ENCODE results near the gene JAM3.

JAM3 gene

GRCh38 chr11:134026655-134027343, 42.1 kb upstream of the JAM3 start:
- WGBS (ENCODE audit: insufficient coverage), result 35% methylated on average over 10 of the region's 11 CpGs
- H3K4me3 ChIP-seq (ENCODE audit: control insufficient read depth in 1 of 7, extremely low read depth in 1 of 7, insufficient read depth in 4 of 7, low read depth in 2 of 7, low read length in 6 of 7), result no peak overlapping the region
- CTCF ChIA-PET, result interaction anchor here (1.0 to 1.2 kb wide), 2 partner anchors 18 to 93 kb away, joined by 3 read pairs; no protein-coding TSS in a partner anchor
- no peak overlapping the region for H3K27ac ChIP-seq (ENCODE audit: insufficient read depth in 1 of 2, low read depth in 1 of 2, low read length in 2 of 2, poor library complexity in 1 of 2, severe bottlenecking in 2 of 2)
- H3K4me1 ChIP-seq (ENCODE audit: control extremely low read depth in 1 of 4, control insufficient read depth in 4 of 4, insufficient read depth in 4 of 4, low read length in 3 of 4), result no peaks in the 10 kb centered on the region
- no peak for DNase-seq
- H3K36me3 ChIP-seq (ENCODE audit: control insufficient read depth in 4 of 4, insufficient read depth in 4 of 4, low read length in 3 of 4), result no peaks in the 10 kb centered on the region
- POLR2A ChIA-PET, result no interaction called here
- no peaks in the 10 kb centered on the region for H3K9me3 ChIP-seq (ENCODE audit: control extremely low read depth in 1 of 5, control insufficient read depth in 4 of 5, insufficient read depth in 2 of 5, low read depth in 1 of 5, low read length in 4 of 5)
- peaks cover 0 to 46% (median 13%) of the 10 kb centered on the region in 5 experiments for H3K27me3 ChIP-seq (replicated peaks in 2 of 5; ENCODE audit: control insufficient read depth in 4 of 5, insufficient read depth in 5 of 5, low read length in 4 of 5)

GRCh38 chr11:134027671-134028070, 41.2 kb upstream of the JAM3 start:
- ChIA-PET POLR2A (no interaction called here), CTCF (interaction anchor here (1.2 kb wide), 1 partner anchor 17 kb away, joined by 3 read pairs; no protein-coding TSS in a partner anchor)
- Histone ChIP-seq H3K27me3 (replicated peaks in 2 of 5; ENCODE audit: control insufficient read depth in 4 of 5, insufficient read depth in 5 of 5, low read length in 4 of 5) (peaks cover 0 to 46% (median 13%) of the 10 kb centered on the region in 5 experiments), H3K36me3 (ENCODE audit: control insufficient read depth in 4 of 4, insufficient read depth in 4 of 4, low read length in 3 of 4) (no peaks in the 10 kb centered on the region), H3K4me3 (ENCODE audit: control insufficient read depth in 1 of 7, extremely low read depth in 1 of 7, insufficient read depth in 4 of 7, low read depth in 2 of 7, low read length in 6 of 7) (no peak overlapping the region), H3K9me3 (ENCODE audit: control extremely low read depth in 1 of 5, control insufficient read depth in 4 of 5, insufficient read depth in 2 of 5, low read depth in 1 of 5, low read length in 4 of 5) (no peaks in the 10 kb centered on the region), H3K4me1 (ENCODE audit: control extremely low read depth in 1 of 4, control insufficient read depth in 4 of 4, insufficient read depth in 4 of 4, low read length in 3 of 4) (peaks cover 0 to 3% (median under 1%) of the 10 kb centered on the region in 4 experiments), H3K27ac (ENCODE audit: insufficient read depth in 1 of 2, low read depth in 1 of 2, low read length in 2 of 2, poor library complexity in 1 of 2, severe bottlenecking in 2 of 2) (no peak overlapping the region)
- DNase-seq, result no peak
- WGBS (ENCODE audit: insufficient coverage), result 90% methylated on average over 4 of the region's 4 CpGs

- no peak for DNase-seq
- CTCF ChIA-PET, result no interaction called here
- H3K27me3 ChIP-seq (replicated peaks in 2 of 5; ENCODE audit: control insufficient read depth in 4 of 5, insufficient read depth in 5 of 5, low read length in 4 of 5), result peaks cover 0 to 51% (median 13%) of the 10 kb centered on the region in 5 experiments
- H3K36me3 ChIP-seq (ENCODE audit: control insufficient read depth in 4 of 4, insufficient read depth in 4 of 4, low read length in 3 of 4), result no peaks in the 10 kb centered on the region
- peaks cover 0 to 10% (median 6%) of the 10 kb centered on the region in 4 experiments for H3K4me1 ChIP-seq (ENCODE audit: control extremely low read depth in 1 of 4, control insufficient read depth in 4 of 4, insufficient read depth in 4 of 4, low read length in 3 of 4)
- WGBS (ENCODE audit: insufficient coverage), result 92% methylated on average over 2 of the region's 3 CpGs
- POLR2A ChIA-PET, result no interaction called here
- H3K27ac ChIP-seq (ENCODE audit: insufficient read depth in 1 of 2, low read depth in 1 of 2, low read length in 2 of 2, poor library complexity in 1 of 2, severe bottlenecking in 2 of 2), result no peak overlapping the region
- no peak overlapping the region for H3K4me3 ChIP-seq (ENCODE audit: control insufficient read depth in 1 of 7, extremely low read depth in 1 of 7, insufficient read depth in 4 of 7, low read depth in 2 of 7, low read length in 6 of 7)
- H3K9me3 ChIP-seq (ENCODE audit: control extremely low read depth in 1 of 5, control insufficient read depth in 4 of 5, insufficient read depth in 2 of 5, low read depth in 1 of 5, low read length in 4 of 5), result no peaks in the 10 kb centered on the region
Measured at GRCh38 chr11:134028368-134028920, 40.4 kb upstream of the JAM3 start.

- Histone ChIP-seq H3K27ac (ENCODE audit: insufficient read depth in 1 of 2, low read depth in 1 of 2, low read length in 2 of 2, poor library complexity in 1 of 2, severe bottlenecking in 2 of 2) (no peak overlapping the region), H3K9me3 (ENCODE audit: control extremely low read depth in 1 of 5, control insufficient read depth in 4 of 5, insufficient read depth in 2 of 5, low read depth in 1 of 5, low read length in 4 of 5) (no peaks in the 10 kb centered on the region), H3K4me1 (ENCODE audit: control extremely low read depth in 1 of 4, control insufficient read depth in 4 of 4, insufficient read depth in 4 of 4, low read length in 3 of 4) (peaks cover 0 to 28% (median 20%) of the 10 kb centered on the region in 4 experiments), H3K27me3 (replicated peaks in 2 of 5; ENCODE audit: control insufficient read depth in 4 of 5, insufficient read depth in 5 of 5, low read length in 4 of 5) (peaks cover 0 to 52% (median 13%) of the 10 kb centered on the region in 5 experiments), H3K36me3 (ENCODE audit: control insufficient read depth in 4 of 4, insufficient read depth in 4 of 4, low read length in 3 of 4) (no peaks in the 10 kb centered on the region), H3K4me3 (ENCODE audit: control insufficient read depth in 1 of 7, extremely low read depth in 1 of 7, insufficient read depth in 4 of 7, low read depth in 2 of 7, low read length in 6 of 7) (no peak overlapping the region)
- ChIA-PET CTCF (interaction anchor here (0.8 to 2.2 kb wide), 5 partner anchors 11 to 108 kb away, joined by 3 to 8 read pairs (median 4); no protein-coding TSS in a partner anchor), POLR2A (no interaction called here)
- WGBS (ENCODE audit: insufficient coverage), result 69% methylated on average over 13 of the region's 16 CpGs
- DNase-seq, result no peak
Measured at GRCh38 chr11:134030853-134031252, 38.0 kb upstream of the JAM3 start.

- H3K36me3 ChIP-seq (ENCODE audit: control insufficient read depth in 4 of 4, insufficient read depth in 4 of 4, low read length in 3 of 4), result no peaks in the 10 kb centered on the region
- no peak for DNase-seq
- peaks cover 0 to 46% (median 6%) of the 10 kb centered on the region in 5 experiments for H3K27me3 ChIP-seq (replicated peaks in 2 of 5; ENCODE audit: control insufficient read depth in 4 of 5, insufficient read depth in 5 of 5, low read length in 4 of 5)
- H3K9me3 ChIP-seq (ENCODE audit: control extremely low read depth in 1 of 5, control insufficient read depth in 4 of 5, insufficient read depth in 2 of 5, low read depth in 1 of 5, low read length in 4 of 5), result no peaks in the 10 kb centered on the region
- no peak overlapping the region for H3K27ac ChIP-seq (ENCODE audit: insufficient read depth in 1 of 2, low read depth in 1 of 2, low read length in 2 of 2, poor library complexity in 1 of 2, severe bottlenecking in 2 of 2)
- no peak overlapping the region for H3K4me3 ChIP-seq (ENCODE audit: control insufficient read depth in 1 of 7, extremely low read depth in 1 of 7, insufficient read depth in 4 of 7, low read depth in 2 of 7, low read length in 6 of 7)
- H3K4me1 ChIP-seq (ENCODE audit: control extremely low read depth in 1 of 4, control insufficient read depth in 4 of 4, insufficient read depth in 4 of 4, low read length in 3 of 4), result peaks cover 0 to 32% (median 24%) of the 10 kb centered on the region in 4 experiments
- POLR2A ChIA-PET, result interaction anchor here (0.6 kb wide), 1 partner anchor 84 kb away, joined by 6 read pairs; no protein-coding TSS in a partner anchor
- CTCF ChIA-PET, result interaction anchor here (1.5 to 1.7 kb wide), 2 partner anchors 47 to 85 kb away, joined by 3 to 5 read pairs; no protein-coding TSS in a partner anchor
- WGBS (ENCODE audit: insufficient coverage), result 46% methylated on average over 6 of the region's 6 CpGs
Measured at GRCh38 chr11:134032043-134032442, 36.8 kb upstream of the JAM3 start.

GRCh38 chr11:134032501-134033091, 36.3 kb upstream of the JAM3 start:
- WGBS (ENCODE audit: insufficient coverage), result 41% methylated on average over 22 of the region's 24 CpGs
- Histone ChIP-seq H3K4me1 (ENCODE audit: control extremely low read depth in 1 of 4, control insufficient read depth in 4 of 4, insufficient read depth in 4 of 4, low read length in 3 of 4) (peaks cover 0 to 38% (median 28%) of the 10 kb centered on the region in 4 experiments), H3K36me3 (ENCODE audit: control insufficient read depth in 4 of 4, insufficient read depth in 4 of 4, low read length in 3 of 4) (no peaks in the 10 kb centered on the region), H3K9me3 (ENCODE audit: control extremely low read depth in 1 of 5, control insufficient read depth in 4 of 5, insufficient read depth in 2 of 5, low read depth in 1 of 5, low read length in 4 of 5) (no peaks in the 10 kb centered on the region), H3K4me3 (ENCODE audit: control insufficient read depth in 1 of 7, extremely low read depth in 1 of 7, insufficient read depth in 4 of 7, low read depth in 2 of 7, low read length in 6 of 7) (peak overlapping the region in 1 of 7 experiments; percentile 8), H3K27ac (ENCODE audit: insufficient read depth in 1 of 2, low read depth in 1 of 2, low read length in 2 of 2, poor library complexity in 1 of 2, severe bottlenecking in 2 of 2) (no peak overlapping the region), H3K27me3 (replicated peaks in 2 of 5; ENCODE audit: control insufficient read depth in 4 of 5, insufficient read depth in 5 of 5, low read length in 4 of 5) (peaks cover 0 to 40% (median 1%) of the 10 kb centered on the region in 5 experiments)
- peak in 2 of 3 donors; percentile 55 to 61 for DNase-seq
- ChIA-PET POLR2A (interaction anchor here (0.6 kb wide), 1 partner anchor 83 kb away, joined by 6 read pairs; no protein-coding TSS in a partner anchor), CTCF (interaction anchor here (0.8 to 1.7 kb wide), 3 partner anchors 12 to 85 kb away, joined by 3 to 5 read pairs (median 3); no protein-coding TSS in a partner anchor)

Measured in common myeloid progenitor, CD34-positive (primary cell).